NB4 (cell line): ENCODE results near the gene SLC9A4.

Experiments
- DNase-seq: peaks from one replicate; pipeline ENCODE4 v3.0.0; 2010; ENCODE audit warnings: low read depth
- H3K4me3 ChIP-seq: one replicate; pipeline ENCODE4 v1.5.1; 2011; ENCODE audit warnings: mild to moderate bottlenecking, low read depth, low read length, moderate library complexity
- CTCF ChIP-seq: IDR thresholded peaks from one replicate; pipeline ENCODE4 v1.5.1; 2012; ENCODE audit warnings: low read depth, low read length
- MAX ChIP-seq: IDR thresholded peaks from 2 replicates; pipeline ENCODE4 v1.6.1; 2011; ENCODE audit warnings: low read depth, low read length
- MYC ChIP-seq: IDR thresholded peaks from 2 replicates; pipeline ENCODE4 v1.6.1; 2011; ENCODE audit warnings: low read depth, low read length
- POLR2A ChIP-seq: IDR thresholded peaks from 2 replicates; pipeline ENCODE4 v1.6.1; 2011; ENCODE audit warnings: mild to moderate bottlenecking; ENCODE audit not compliant: insufficient read length; ENCODE audit errors: extremely low read depth

Gene SLC9A4

GRCh38 chr2:102540882-102541281 is 67.9 kb downstream of the SLC9A4 start:
- DNase-seq = no peak
- H3K4me3 ChIP-seq = no peak overlapping the region
- TF ChIP-seq CTCF = no peak
- TF ChIP-seq MYC = no peak

GRCh38 chr2:102544182-102544581 is 71.2 kb downstream of the SLC9A4 start:
- no peak for TF ChIP-seq MYC
- TF ChIP-seq CTCF = no peak
- TF ChIP-seq MAX = no peak
- no peak for TF ChIP-seq POLR2A
- H3K4me3 ChIP-seq = no peak overlapping the region

GRCh38 chr2:102547462-102547861 is 74.4 kb downstream of the SLC9A4 start:
- TF ChIP-seq CTCF (no peak), MYC (no peak), POLR2A (no peak), MAX (no peak)
- no peak for DNase-seq

More at GRCh38 chr2:102544182-102544581, 71.2 kb downstream of the SLC9A4 start:
- no peak for DNase-seq

GRCh38 chr2:102549027-102549426 is 76.0 kb downstream of the SLC9A4 start:
- no peak for TF ChIP-seq POLR2A
- no peak for TF ChIP-seq MAX
- no peak for TF ChIP-seq CTCF
- no peak for TF ChIP-seq MYC
- DNase-seq = no peak
- no peak overlapping the region for H3K4me3 ChIP-seq

More at GRCh38 chr2:102547462-102547861, 74.4 kb downstream of the SLC9A4 start:
- H3K4me3 ChIP-seq = no peak overlapping the region

- no peak overlapping the region for H3K4me3 ChIP-seq
- no peak for DNase-seq
- TF ChIP-seq MAX (no peak), POLR2A (no peak), MYC (no peak), CTCF (no peak)
These were observed 77.1 kb downstream of the SLC9A4 start for GRCh38 chr2:102550151-102550550.

- DNase-seq = no peak
- TF ChIP-seq POLR2A (no peak), MYC (no peak), CTCF (no peak), MAX (no peak)
- no peak overlapping the region for H3K4me3 ChIP-seq
These were observed 78.5 kb downstream of the SLC9A4 start for GRCh38 chr2:102551329-102552096.
